Measurements from ENCODE around the gene PPT1.

DNA sequence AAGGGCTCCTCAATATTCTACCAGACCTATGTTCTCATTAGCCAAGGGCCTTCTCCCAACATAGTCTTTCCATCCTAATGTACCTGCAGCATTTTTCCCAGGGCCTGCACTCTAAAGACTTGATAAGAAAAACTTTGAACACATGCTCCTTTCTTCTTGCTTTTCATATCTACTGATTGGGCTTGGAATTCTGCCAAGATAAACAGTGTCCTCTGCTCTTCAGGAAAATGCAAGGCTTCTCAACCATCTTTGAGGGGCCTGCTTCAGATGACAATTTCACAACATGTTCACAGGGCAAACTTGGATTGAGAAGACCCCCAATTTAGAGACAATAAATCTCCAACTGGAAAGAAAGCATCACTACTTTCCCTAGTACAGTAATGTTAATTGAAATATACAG is 25.8 kb upstream of the PPT1 start:
- TF ChIP-seq, protein P1, sequence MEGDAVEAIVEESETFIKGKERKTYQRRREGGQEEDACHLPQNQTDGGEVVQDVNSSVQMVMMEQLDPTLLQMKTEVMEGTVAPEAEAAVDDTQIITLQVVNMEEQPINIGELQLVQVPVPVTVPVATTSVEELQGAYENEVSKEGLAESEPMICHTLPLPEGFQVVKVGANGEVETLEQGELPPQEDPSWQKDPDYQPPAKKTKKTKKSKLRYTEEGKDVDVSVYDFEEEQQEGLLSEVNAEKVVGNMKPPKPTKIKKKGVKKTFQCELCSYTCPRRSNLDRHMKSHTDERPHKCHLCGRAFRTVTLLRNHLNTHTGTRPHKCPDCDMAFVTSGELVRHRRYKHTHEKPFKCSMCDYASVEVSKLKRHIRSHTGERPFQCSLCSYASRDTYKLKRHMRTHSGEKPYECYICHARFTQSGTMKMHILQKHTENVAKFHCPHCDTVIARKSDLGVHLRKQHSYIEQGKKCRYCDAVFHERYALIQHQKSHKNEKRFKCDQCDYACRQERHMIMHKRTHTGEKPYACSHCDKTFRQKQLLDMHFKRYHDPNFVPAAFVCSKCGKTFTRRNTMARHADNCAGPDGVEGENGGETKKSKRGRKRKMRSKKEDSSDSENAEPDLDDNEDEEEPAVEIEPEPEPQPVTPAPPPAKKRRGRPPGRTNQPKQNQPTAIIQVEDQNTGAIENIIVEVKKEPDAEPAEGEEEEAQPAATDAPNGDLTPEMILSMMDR (IDR thresholded peaks at IDR 0.05; ENCODE audit: low read length), result no peak
- TF ChIP-seq EZH2 (IDR thresholded peaks at IDR 0.05; ENCODE audit: borderline replicate concordance, low read length), result no peak
